Measurements from ENCODE around the gene GALNS.

Gene GALNS

GRCh38 chr16:88803264-88803987 is 53.3 kb downstream of the GALNS start, which contains the start of gene CDT1:
TSS of gene CDT1 (plus strand) at chr16:88803789. CDS start at chr16:88803832, 43 bp downstream.
- DNase-seq (ENCODE audit: low read depth, low spot score): no peak
- Histone ChIP-seq H3K27ac (peak within 1 kb of the TSS; percentile 79; the same call in 1 of the 2 replicates), H3K9ac (ENCODE audit: insufficient read length) (peak within 1 kb of the TSS; percentile 83), H3K4me3 (peak within 1 kb of the TSS; percentile 78), H3K9me3 (ENCODE audit: low read depth, low read length) (no peaks in the 10 kb centered on the region), H3K36me3 (ENCODE audit: insufficient read depth, low read length) (peaks cover 33% of the 10 kb centered on the region; the same call in 1 of the 2 replicates)
- TF ChIP-seq FOXP2 (optimal IDR thresholded peaks at IDR 0.05; ENCODE audit: control extremely low read depth, extremely low read length, insufficient read depth) (no peak), POLR2AphosphoS5 (IDR thresholded peaks at IDR 0.05; ENCODE audit: borderline replicate concordance, low read depth, low read length) (peak; percentile 52; the same call in 1 of the 2 replicates), EZH2 (IDR thresholded peaks at IDR 0.05) (no peak)

- no peak for TF ChIP-seq POLR2AphosphoS5 (IDR thresholded peaks at IDR 0.05; ENCODE audit: borderline replicate concordance, low read depth, low read length)
- TF ChIP-seq EZH2 (IDR thresholded peaks at IDR 0.05): no peak
- no peak for TF ChIP-seq FOXP2 (optimal IDR thresholded peaks at IDR 0.05; ENCODE audit: control extremely low read depth, extremely low read length, insufficient read depth)
- H3K27ac ChIP-seq: no peak overlapping the region
- no peaks in the 10 kb centered on the region for H3K9me3 ChIP-seq (ENCODE audit: low read depth, low read length)
Measured at GRCh38 chr16:88800277-88800592, 56.5 kb downstream of the GALNS start.

GRCh38 chr16:88799569-88800276 is 57.0 kb downstream of the GALNS start:
- Histone ChIP-seq H3K36me3 (ENCODE audit: insufficient read depth, low read length) (no peaks in the 10 kb centered on the region; the same call in 1 of the 2 replicates), H3K9ac (ENCODE audit: insufficient read length) (no peak overlapping the region), H3K9me3 (ENCODE audit: low read depth, low read length) (no peaks in the 10 kb centered on the region), H3K27ac (no peak overlapping the region), H3K4me3 (no peak overlapping the region)
- TF ChIP-seq POLR2AphosphoS5 (IDR thresholded peaks at IDR 0.05; ENCODE audit: borderline replicate concordance, low read depth, low read length): no peak
- no peak for TF ChIP-seq EZH2 (IDR thresholded peaks at IDR 0.05)
- no peak for TF ChIP-seq FOXP2 (optimal IDR thresholded peaks at IDR 0.05; ENCODE audit: control extremely low read depth, extremely low read length, insufficient read depth)
- no peak for DNase-seq (ENCODE audit: low read depth, low spot score)

More at GRCh38 chr16:88800277-88800592, 56.5 kb downstream of the GALNS start:
- no peak overlapping the region for H3K9ac ChIP-seq (ENCODE audit: insufficient read length)
- H3K36me3 ChIP-seq (ENCODE audit: insufficient read depth, low read length): peaks cover 5% of the 10 kb centered on the region; the same call in 1 of the 2 replicates
- no peak for DNase-seq (ENCODE audit: low read depth, low spot score)
- H3K4me3 ChIP-seq: no peak overlapping the region

- no peaks in the 10 kb centered on the region for H3K36me3 ChIP-seq (ENCODE audit: insufficient read depth, low read length)
- no peaks in the 10 kb centered on the region for H3K9me3 ChIP-seq (ENCODE audit: low read depth, low read length)
- no peak overlapping the region for H3K27ac ChIP-seq
- TF ChIP-seq EZH2 (IDR thresholded peaks at IDR 0.05): no peak
- TF ChIP-seq POLR2AphosphoS5 (IDR thresholded peaks at IDR 0.05; ENCODE audit: borderline replicate concordance, low read depth, low read length): no peak
- H3K9ac ChIP-seq (ENCODE audit: insufficient read length): no peak overlapping the region
- DNase-seq (ENCODE audit: low read depth, low spot score): no peak
- no peak overlapping the region for H3K4me3 ChIP-seq
Measured at GRCh38 chr16:88798772-88799455, 57.8 kb downstream of the GALNS start.

- Histone ChIP-seq H3K9me3 (ENCODE audit: low read depth, low read length) (no peaks in the 10 kb centered on the region), H3K27ac (no peak overlapping the region), H3K9ac (ENCODE audit: insufficient read length) (no peak overlapping the region), H3K36me3 (ENCODE audit: insufficient read depth, low read length) (no peaks in the 10 kb centered on the region), H3K4me3 (no peak overlapping the region)
- no peak for DNase-seq (ENCODE audit: low read depth, low spot score)
- TF ChIP-seq FOXP2 (optimal IDR thresholded peaks at IDR 0.05; ENCODE audit: control extremely low read depth, extremely low read length, insufficient read depth): no peak
- TF ChIP-seq EZH2 (IDR thresholded peaks at IDR 0.05): no peak
- TF ChIP-seq POLR2AphosphoS5 (IDR thresholded peaks at IDR 0.05; ENCODE audit: borderline replicate concordance, low read depth, low read length): no peak
Measured at GRCh38 chr16:88798073-88798472, 58.7 kb downstream of the GALNS start.

- Histone ChIP-seq H3K9me3 (ENCODE audit: low read depth, low read length) (no peaks in the 10 kb centered on the region), H3K36me3 (ENCODE audit: insufficient read depth, low read length) (no peaks in the 10 kb centered on the region), H3K27ac (no peak overlapping the region), H3K4me3 (no peak overlapping the region), H3K9ac (ENCODE audit: insufficient read length) (no peak overlapping the region)
- DNase-seq (ENCODE audit: low read depth, low spot score): no peak
- no peak for TF ChIP-seq FOXP2 (optimal IDR thresholded peaks at IDR 0.05; ENCODE audit: control extremely low read depth, extremely low read length, insufficient read depth)
- no peak for TF ChIP-seq POLR2AphosphoS5 (IDR thresholded peaks at IDR 0.05; ENCODE audit: borderline replicate concordance, low read depth, low read length)
- TF ChIP-seq EZH2 (IDR thresholded peaks at IDR 0.05): no peak
Measured at GRCh38 chr16:88796278-88796677, 60.5 kb downstream of the GALNS start.

GRCh38 chr16:88793251-88793954 is 63.3 kb downstream of the GALNS start:
- no peak overlapping the region for H3K4me3 ChIP-seq
- no peak for DNase-seq (ENCODE audit: low read depth, low spot score)
- no peak overlapping the region for H3K9ac ChIP-seq (ENCODE audit: insufficient read length)
- H3K36me3 ChIP-seq (ENCODE audit: insufficient read depth, low read length): no peaks in the 10 kb centered on the region
- H3K9me3 ChIP-seq (ENCODE audit: low read depth, low read length): no peaks in the 10 kb centered on the region
- TF ChIP-seq EZH2 (IDR thresholded peaks at IDR 0.05) (no peak), FOXP2 (optimal IDR thresholded peaks at IDR 0.05; ENCODE audit: control extremely low read depth, extremely low read length, insufficient read depth) (no peak), POLR2AphosphoS5 (IDR thresholded peaks at IDR 0.05; ENCODE audit: borderline replicate concordance, low read depth, low read length) (no peak)
- H3K27ac ChIP-seq: no peak overlapping the region

All from SK-N-MC (cell line).